ENCODE results near the gene TECPR1. TPM values are rescaled to one million over a fixed set of nuclear protein-coding genes. Genes with fewer than 3 reads are reported as not detected.

Gene TECPR1
- total and polyA plus RNA-seq, 2 donors (not counting 1 experiment from before 2014, with no cell fraction given), result 20.9 to 52.2 TPM

- H3K4me1 ChIP-seq (ENCODE audit: control insufficient read depth in 2 of 2, insufficient read depth in 2 of 2, low read length in 2 of 2), result peaks cover 8% of the 10 kb centered on the region in 2 donors
- H3K4me2 ChIP-seq (replicated peaks; ENCODE audit: low read depth, low read length, poor library complexity, severe bottlenecking), result no peak overlapping the region
- intact Hi-C loops (cut with micrococcal nuclease), result no loop called here
- no peak overlapping the region for H2AFZ ChIP-seq (ENCODE audit: insufficient read depth, low read depth, low read length, poor library complexity, severe bottlenecking)
- no peak overlapping the region for H3K27ac Mint-ChIP-seq
- no peaks in the 10 kb centered on the region for H3K9me3 Mint-ChIP-seq (ENCODE audit: insufficient read depth)
- ChIA-PET POLR2A (no interaction called here), CTCF (interaction anchor here (0.9 kb wide), 1 partner anchor 26 kb away, joined by 4 read pairs; no protein-coding TSS in a partner anchor)
- peaks cover 14% of the 10 kb centered on the region for H3K27me3 Mint-ChIP-seq
- H3K79me2 ChIP-seq (ENCODE audit: control insufficient read depth, insufficient read depth, low read length), result no peaks in the 10 kb centered on the region
- peaks cover 0 to 7% (median 4%) of the 10 kb centered on the region in 3 donors for H3K9me3 ChIP-seq (ENCODE audit: control extremely low read depth in 1 of 3, control insufficient read depth in 2 of 3, insufficient read depth in 1 of 3, low read length in 2 of 3)
- peaks cover 0 to 18% of the 10 kb centered on the region in 2 experiments for H3K36me3 ChIP-seq (replicated peaks in 1 of 2; ENCODE audit: control extremely low read depth in 1 of 2, control insufficient read depth in 1 of 2, extremely low read depth in 1 of 2, insufficient read depth in 2 of 2, low read length in 1 of 2)
- no peak overlapping the region for H3K9ac ChIP-seq (ENCODE audit: low read length)
- no peak overlapping the region for H3K4me3 ChIP-seq (ENCODE audit: control extremely low read depth in 1 of 5, extremely low read depth in 1 of 5, insufficient read depth in 1 of 5, low read depth in 2 of 5, low read length in 4 of 5)
- no peak for TF ChIP-seq EZH2 (IDR thresholded peaks at IDR 0.05; ENCODE audit: borderline replicate concordance, insufficient read depth, low read depth, low read length, poor library complexity, severe bottlenecking)
- TF ChIP-seq, protein P1, sequence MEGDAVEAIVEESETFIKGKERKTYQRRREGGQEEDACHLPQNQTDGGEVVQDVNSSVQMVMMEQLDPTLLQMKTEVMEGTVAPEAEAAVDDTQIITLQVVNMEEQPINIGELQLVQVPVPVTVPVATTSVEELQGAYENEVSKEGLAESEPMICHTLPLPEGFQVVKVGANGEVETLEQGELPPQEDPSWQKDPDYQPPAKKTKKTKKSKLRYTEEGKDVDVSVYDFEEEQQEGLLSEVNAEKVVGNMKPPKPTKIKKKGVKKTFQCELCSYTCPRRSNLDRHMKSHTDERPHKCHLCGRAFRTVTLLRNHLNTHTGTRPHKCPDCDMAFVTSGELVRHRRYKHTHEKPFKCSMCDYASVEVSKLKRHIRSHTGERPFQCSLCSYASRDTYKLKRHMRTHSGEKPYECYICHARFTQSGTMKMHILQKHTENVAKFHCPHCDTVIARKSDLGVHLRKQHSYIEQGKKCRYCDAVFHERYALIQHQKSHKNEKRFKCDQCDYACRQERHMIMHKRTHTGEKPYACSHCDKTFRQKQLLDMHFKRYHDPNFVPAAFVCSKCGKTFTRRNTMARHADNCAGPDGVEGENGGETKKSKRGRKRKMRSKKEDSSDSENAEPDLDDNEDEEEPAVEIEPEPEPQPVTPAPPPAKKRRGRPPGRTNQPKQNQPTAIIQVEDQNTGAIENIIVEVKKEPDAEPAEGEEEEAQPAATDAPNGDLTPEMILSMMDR (IDR thresholded peaks at IDR 0.05), result no peak
- WGBS (ENCODE audit: insufficient coverage), result 100% methylated on average over 5 of the region's 8 CpGs
- H3K4me1 Mint-ChIP-seq, result peaks cover 12% of the 10 kb centered on the region
- no peak for DNase-seq
- no peak overlapping the region for H3K4me3 Mint-ChIP-seq
- H4K20me1 ChIP-seq (ENCODE audit: control insufficient read depth, insufficient read depth, low read length, poor library complexity, severe bottlenecking), result peaks cover 8% of the 10 kb centered on the region
- H3K27ac ChIP-seq (ENCODE audit: low read length in 2 of 2), result no peak overlapping the region
- H3K27me3 ChIP-seq (replicated peaks in 1 of 4; ENCODE audit: control extremely low read depth in 1 of 4, control insufficient read depth in 3 of 4, insufficient read depth in 4 of 4, low read length in 3 of 4), result peaks cover 0 to 29% (median 7%) of the 10 kb centered on the region in 4 experiments
- no peak for ATAC-seq (ENCODE audit: low read depth)
These were observed 57.2 kb downstream of the TECPR1 start for GRCh38 chr7:98194672-98195457.

DNA sequence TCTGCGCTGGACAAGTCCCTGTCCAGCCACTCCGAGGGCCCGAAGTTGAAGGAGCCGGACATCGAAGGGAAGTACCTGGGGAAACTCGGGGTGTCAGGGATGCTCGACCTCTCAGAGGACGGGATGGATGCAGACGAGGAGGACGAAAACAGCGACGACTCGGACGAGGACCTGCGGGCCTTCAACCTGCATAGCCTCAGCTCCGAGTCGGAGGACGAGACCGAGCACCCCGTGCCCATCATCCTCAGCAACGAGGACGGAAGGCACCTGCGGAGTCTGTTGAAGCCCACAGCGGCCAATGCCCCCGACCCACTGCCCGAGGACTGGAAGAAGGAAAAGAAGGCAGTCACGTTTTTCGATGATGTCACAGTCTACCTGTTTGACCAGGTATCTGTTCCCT is 57.8 kb downstream of the TECPR1 start:
- Histone ChIP-seq H3K27me3 (replicated peaks in 1 of 4; ENCODE audit: control extremely low read depth in 1 of 4, control insufficient read depth in 3 of 4, insufficient read depth in 4 of 4, low read length in 3 of 4) (peaks cover 0 to 29% (median 8%) of the 10 kb centered on the region in 4 experiments), H3K4me2 (replicated peaks; ENCODE audit: low read depth, low read length, poor library complexity, severe bottlenecking) (no peak overlapping the region), H3K9me3 (ENCODE audit: control extremely low read depth in 1 of 3, control insufficient read depth in 2 of 3, insufficient read depth in 1 of 3, low read length in 2 of 3) (peaks cover 0 to 13% (median 4%) of the 10 kb centered on the region in 3 donors), H4K20me1 (ENCODE audit: control insufficient read depth, insufficient read depth, low read length, poor library complexity, severe bottlenecking) (peaks cover 8% of the 10 kb centered on the region), H3K9ac (ENCODE audit: low read length) (no peak overlapping the region), H3K27ac (ENCODE audit: low read length in 2 of 2) (no peak overlapping the region), H3K36me3 (replicated peaks in 1 of 2; ENCODE audit: control extremely low read depth in 1 of 2, control insufficient read depth in 1 of 2, extremely low read depth in 1 of 2, insufficient read depth in 2 of 2, low read length in 1 of 2) (peaks cover 0 to 18% of the 10 kb centered on the region in 2 experiments), H2AFZ (ENCODE audit: insufficient read depth, low read depth, low read length, poor library complexity, severe bottlenecking) (no peak overlapping the region), H3K79me2 (ENCODE audit: control insufficient read depth, insufficient read depth, low read length) (no peaks in the 10 kb centered on the region), H3K4me3 (ENCODE audit: control extremely low read depth in 1 of 5, extremely low read depth in 1 of 5, insufficient read depth in 1 of 5, low read depth in 2 of 5, low read length in 4 of 5) (no peak overlapping the region), H3K4me1 (ENCODE audit: control insufficient read depth in 2 of 2, insufficient read depth in 2 of 2, low read length in 2 of 2) (peaks cover 2% of the 10 kb centered on the region in 2 donors)
- no peak overlapping the region for H3K4me3 Mint-ChIP-seq
- intact Hi-C loops (cut with micrococcal nuclease), result no loop called here
- POLR2A ChIA-PET, result no interaction called here
- peaks cover 13% of the 10 kb centered on the region for H3K27me3 Mint-ChIP-seq
- H3K27ac Mint-ChIP-seq, result no peak overlapping the region
- DNase-seq (no peak), ATAC-seq (ENCODE audit: low read depth) (no peak)
- no peak for TF ChIP-seq EZH2 (IDR thresholded peaks at IDR 0.05; ENCODE audit: borderline replicate concordance, insufficient read depth, low read depth, low read length, poor library complexity, severe bottlenecking)
- TF ChIP-seq, protein P1 (IDR thresholded peaks at IDR 0.05), result no peak
- no peaks in the 10 kb centered on the region for H3K9me3 Mint-ChIP-seq (ENCODE audit: insufficient read depth)
- WGBS (ENCODE audit: insufficient coverage), result 99% methylated on average over 24 of the region's 28 CpGs
- CTCF ChIA-PET, result no interaction called here
- H3K4me1 Mint-ChIP-seq, result peaks cover 7% of the 10 kb centered on the region

Data from B cell (primary cell).